Measurements from ENCODE around the gene SYNGAP1.

- TF ChIP-seq CTCF (conservative IDR thresholded peaks at IDR 0.05; ENCODE audit: low read depth, low read length) (no peak), MAZ (IDR thresholded peaks at IDR 0.05; ENCODE audit: borderline replicate concordance, low read depth, low read length) (no peak), MXI1 (IDR thresholded peaks at IDR 0.05; ENCODE audit: borderline replicate concordance, low read depth, low read length) (no peak), POLR2A (IDR thresholded peaks at IDR 0.05; ENCODE audit: low read depth, low read length) (no peak), CHD1 (IDR thresholded peaks at IDR 0.05; ENCODE audit: low read depth, low read length) (no peak), RAD21 (IDR thresholded peaks at IDR 0.05; ENCODE audit: low read length) (no peak), CEBPB (IDR thresholded peaks at IDR 0.05; ENCODE audit: low read depth, low read length) (no peak), SMC3 (IDR thresholded peaks at IDR 0.05; ENCODE audit: low read depth, low read length) (no peak), BHLHE40 (IDR thresholded peaks at IDR 0.05; ENCODE audit: low read depth, low read length) (no peak), RFX5 (IDR thresholded peaks at IDR 0.05; ENCODE audit: low read depth, low read length) (no peak), MAFK (IDR thresholded peaks at IDR 0.05; ENCODE audit: low read depth, low read length) (no peak)
- TF ChIP-seq, protein P1, sequence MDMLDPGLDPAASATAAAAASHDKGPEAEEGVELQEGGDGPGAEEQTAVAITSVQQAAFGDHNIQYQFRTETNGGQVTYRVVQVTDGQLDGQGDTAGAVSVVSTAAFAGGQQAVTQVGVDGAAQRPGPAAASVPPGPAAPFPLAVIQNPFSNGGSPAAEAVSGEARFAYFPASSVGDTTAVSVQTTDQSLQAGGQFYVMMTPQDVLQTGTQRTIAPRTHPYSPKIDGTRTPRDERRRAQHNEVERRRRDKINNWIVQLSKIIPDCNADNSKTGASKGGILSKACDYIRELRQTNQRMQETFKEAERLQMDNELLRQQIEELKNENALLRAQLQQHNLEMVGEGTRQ (IDR thresholded peaks at IDR 0.05; ENCODE audit: low read depth, low read length): no peak
- TF ChIP-seq, protein P2, sequence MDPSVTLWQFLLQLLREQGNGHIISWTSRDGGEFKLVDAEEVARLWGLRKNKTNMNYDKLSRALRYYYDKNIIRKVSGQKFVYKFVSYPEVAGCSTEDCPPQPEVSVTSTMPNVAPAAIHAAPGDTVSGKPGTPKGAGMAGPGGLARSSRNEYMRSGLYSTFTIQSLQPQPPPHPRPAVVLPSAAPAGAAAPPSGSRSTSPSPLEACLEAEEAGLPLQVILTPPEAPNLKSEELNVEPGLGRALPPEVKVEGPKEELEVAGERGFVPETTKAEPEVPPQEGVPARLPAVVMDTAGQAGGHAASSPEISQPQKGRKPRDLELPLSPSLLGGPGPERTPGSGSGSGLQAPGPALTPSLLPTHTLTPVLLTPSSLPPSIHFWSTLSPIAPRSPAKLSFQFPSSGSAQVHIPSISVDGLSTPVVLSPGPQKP (IDR thresholded peaks at IDR 0.05; ENCODE audit: borderline replicate concordance, low read depth, low read length): no peak
These were observed 1.4 kb downstream of the SYNGAP1 start for GRCh38 chr6:33421344-33421643.
